ENCODE results near the gene NTMT1.

Gene NTMT1

GRCh38 chr9:129672702-129673101 lies 46.7 kb downstream of the NTMT1 start:
- in situ Hi-C loops (cut with HindIII; ENCODE audit: low sequenced_read_pairs), result loop anchor here (10.0 kb wide), 1 partner anchor 52 kb away; no protein-coding TSS in a partner anchor

- in situ Hi-C loops (cut with HindIII; ENCODE audit: low sequenced_read_pairs), result loop anchor here (10.0 kb wide), 1 partner anchor 51 kb away; no protein-coding TSS in a partner anchor
These were observed 47.6 kb downstream of the NTMT1 start for GRCh38 chr9:129673602-129674001.

GRCh38 chr9:129674229-129674628 lies 48.3 kb downstream of the NTMT1 start:
- in situ Hi-C loops (cut with HindIII; ENCODE audit: low sequenced_read_pairs), result loop anchor here (10.0 kb wide), 1 partner anchor 51 kb away; no protein-coding TSS in a partner anchor

- in situ Hi-C loops (cut with HindIII; ENCODE audit: low sequenced_read_pairs), result loop anchor here (5.0 to 10.0 kb wide), 2 partner anchors 43 to 49 kb away; no protein-coding TSS in a partner anchor
These were observed 49.7 kb downstream of the NTMT1 start for GRCh38 chr9:129675620-129676019.

GRCh38 chr9:129676287-129676686 lies 50.3 kb downstream of the NTMT1 start:
- in situ Hi-C loops (cut with HindIII; ENCODE audit: low sequenced_read_pairs), result loop anchor here (5.0 to 10.0 kb wide), 2 partner anchors 44 to 49 kb away; no protein-coding TSS in a partner anchor

- in situ Hi-C loops (cut with HindIII; ENCODE audit: low sequenced_read_pairs), result loop anchor here (5.0 to 10.0 kb wide), 2 partner anchors 45 to 48 kb away; no protein-coding TSS in a partner anchor
These were observed 51.0 kb downstream of the NTMT1 start for GRCh38 chr9:129676975-129677374.

GRCh38 chr9:129677456-129677855 lies 51.5 kb downstream of the NTMT1 start:
- in situ Hi-C loops (cut with HindIII; ENCODE audit: low sequenced_read_pairs), result loop anchor here (5.0 to 10.0 kb wide), 2 partner anchors 45 to 47 kb away; no protein-coding TSS in a partner anchor

GRCh38 chr9:129678844-129679243 lies 52.9 kb downstream of the NTMT1 start:
- in situ Hi-C loops (cut with HindIII; ENCODE audit: low sequenced_read_pairs), result loop anchor here (5.0 to 10.0 kb wide), 2 partner anchors 46 to 47 kb away; no protein-coding TSS in a partner anchor

GRCh38 chr9:129679537-129679936 lies 53.6 kb downstream of the NTMT1 start:
- in situ Hi-C loops (cut with HindIII; ENCODE audit: low sequenced_read_pairs), result loop anchor here (5.0 to 10.0 kb wide), 2 partner anchors 45 to 47 kb away; no protein-coding TSS in a partner anchor

GRCh38 chr9:129681924-129682323 lies 56.0 kb downstream of the NTMT1 start:
- in situ Hi-C loops (cut with HindIII; ENCODE audit: low sequenced_read_pairs), result no loop called here

- in situ Hi-C loops (cut with HindIII; ENCODE audit: low sequenced_read_pairs), result no loop called here
These were observed 56.4 kb downstream of the NTMT1 start for GRCh38 chr9:129682381-129682780.

GRCh38 chr9:129685220-129685932 lies 59.4 kb downstream of the NTMT1 start:
- in situ Hi-C loops (cut with HindIII; ENCODE audit: low sequenced_read_pairs), result no loop called here
